SK-N-SH treated with all-trans-retinoic acid at 6 μM for 48 hours (cell line): Measurements from ENCODE around the gene SCYL1.

Experiments
- ARNTL ChIP-seq: fragments of 450-650 bp; formaldehyde crosslinking; IDR thresholded peaks from 2 replicates; pipeline ENCODE4 v1.5.0; 2020; ENCODE audit warnings: low read depth, mild to moderate bottlenecking, moderate library complexity, borderline replicate concordance
- TF ChIP-seq, protein P1 (sequence below): fragments of 250-450 bp; sonication (Bioruptor Pico); IDR thresholded peaks from 2 replicates; pipeline ENCODE4 v1.8.0; 2020; ENCODE audit warnings: mild to moderate bottlenecking, moderate library complexity, borderline replicate concordance
- TF ChIP-seq, protein P2 (sequence below): fragments of 250-450 bp; sonication (Bioruptor Pico); IDR thresholded peaks from 2 replicates; pipeline ENCODE4 v1.5.1; 2021; ENCODE audit warnings: mild to moderate bottlenecking, moderate library complexity

Gene SCYL1

DNA sequence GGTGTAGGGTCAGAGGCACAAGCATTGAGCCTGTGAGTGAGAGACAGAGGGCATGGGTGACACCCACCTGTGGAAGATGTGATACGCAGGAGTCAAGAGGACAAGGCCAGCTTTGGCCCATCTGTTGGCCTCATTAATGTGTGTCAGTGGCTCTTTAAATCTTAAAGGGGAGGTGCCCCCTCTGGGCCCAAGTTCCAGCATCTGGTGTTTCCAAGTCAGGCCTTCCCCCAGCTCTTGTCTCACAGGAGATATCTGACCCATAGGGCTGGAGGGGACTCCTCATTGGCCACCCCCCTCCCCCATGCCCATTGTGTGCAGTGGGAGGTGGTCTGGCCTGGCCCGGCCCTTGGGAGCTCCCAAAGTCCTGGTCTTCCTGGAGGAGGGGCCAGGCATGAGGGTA, 61.8 kb downstream of the SCYL1 start (continued):
- TF ChIP-seq, protein P1, sequence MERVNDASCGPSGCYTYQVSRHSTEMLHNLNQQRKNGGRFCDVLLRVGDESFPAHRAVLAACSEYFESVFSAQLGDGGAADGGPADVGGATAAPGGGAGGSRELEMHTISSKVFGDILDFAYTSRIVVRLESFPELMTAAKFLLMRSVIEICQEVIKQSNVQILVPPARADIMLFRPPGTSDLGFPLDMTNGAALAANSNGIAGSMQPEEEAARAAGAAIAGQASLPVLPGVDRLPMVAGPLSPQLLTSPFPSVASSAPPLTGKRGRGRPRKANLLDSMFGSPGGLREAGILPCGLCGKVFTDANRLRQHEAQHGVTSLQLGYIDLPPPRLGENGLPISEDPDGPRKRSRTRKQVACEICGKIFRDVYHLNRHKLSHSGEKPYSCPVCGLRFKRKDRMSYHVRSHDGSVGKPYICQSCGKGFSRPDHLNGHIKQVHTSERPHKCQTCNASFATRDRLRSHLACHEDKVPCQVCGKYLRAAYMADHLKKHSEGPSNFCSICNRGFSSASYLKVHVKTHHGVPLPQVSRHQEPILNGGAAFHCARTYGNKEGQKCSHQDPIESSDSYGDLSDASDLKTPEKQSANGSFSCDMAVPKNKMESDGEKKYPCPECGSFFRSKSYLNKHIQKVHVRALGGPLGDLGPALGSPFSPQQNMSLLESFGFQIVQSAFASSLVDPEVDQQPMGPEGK (CRISPR knock-in tag), result no peak
- TF ChIP-seq, protein P2, sequence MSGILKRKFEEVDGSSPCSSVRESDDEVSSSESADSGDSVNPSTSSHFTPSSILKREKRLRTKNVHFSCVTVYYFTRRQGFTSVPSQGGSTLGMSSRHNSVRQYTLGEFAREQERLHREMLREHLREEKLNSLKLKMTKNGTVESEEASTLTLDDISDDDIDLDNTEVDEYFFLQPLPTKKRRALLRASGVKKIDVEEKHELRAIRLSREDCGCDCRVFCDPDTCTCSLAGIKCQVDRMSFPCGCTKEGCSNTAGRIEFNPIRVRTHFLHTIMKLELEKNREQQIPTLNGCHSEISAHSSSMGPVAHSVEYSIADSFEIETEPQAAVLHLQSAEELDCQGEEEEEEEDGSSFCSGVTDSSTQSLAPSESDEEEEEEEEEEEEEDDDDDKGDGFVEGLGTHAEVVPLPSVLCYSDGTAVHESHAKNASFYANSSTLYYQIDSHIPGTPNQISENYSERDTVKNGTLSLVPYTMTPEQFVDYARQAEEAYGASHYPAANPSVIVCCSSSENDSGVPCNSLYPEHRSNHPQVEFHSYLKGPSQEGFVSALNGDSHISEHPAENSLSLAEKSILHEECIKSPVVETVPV (CRISPR knock-in tag), result no peak
- no peak for TF ChIP-seq ARNTL (CRISPR knock-in tag)
- TF ChIP-seq, all 23 proteins: peak for 0
